Activated CD4-positive, alpha-beta T cell treated with anti-CD3 and anti-CD28 coated beads, Interleukin-2, Interleukin-4, amounts not matched to agents 100 ng/mL and 50 ng/mL, durations not matched to agents 16 hours and 8 hours (primary cell): ENCODE measurements around the gene LST1.

Experiments
- DNase-seq: peaks from one replicate; pipeline ENCODE4 v3.0.0-alpha.2; 2020; ENCODE audit warnings: low spot score

Gene LST1

GRCh38 chr6:31620586-31621319, 34.7 kb downstream of the LST1 start, which contains the start of gene PRRC2A:
PRRC2A (plus strand) TSS chr6:31620715; CDS start chr6:31622790, 2,075 bp downstream.
- DNase-seq: peak; percentile 76

- no peak for DNase-seq
Measured at GRCh38 chr6:31621320-31621939, 35.4 kb downstream of the LST1 start.

- DNase-seq: no peak
Measured at GRCh38 chr6:31621991-31622390, 35.9 kb downstream of the LST1 start.

GRCh38 chr6:31622684-31623091, 36.6 kb downstream of the LST1 start:
- no peak for DNase-seq

GRCh38 chr6:31624070-31624469, 38.0 kb downstream of the LST1 start:
- DNase-seq: no peak

- no peak for DNase-seq
Measured at GRCh38 chr6:31626952-31627351, 40.9 kb downstream of the LST1 start.

GRCh38 chr6:31627690-31628287, 41.7 kb downstream of the LST1 start:
- no peak for DNase-seq

GRCh38 chr6:31629014-31629413, 42.9 kb downstream of the LST1 start:
- DNase-seq: no peak

GRCh38 chr6:31630177-31630934, 44.3 kb downstream of the LST1 start:
- no peak for DNase-seq

- DNase-seq: no peak
Measured at GRCh38 chr6:31631209-31631608, 45.1 kb downstream of the LST1 start.

- DNase-seq: no peak
Measured at GRCh38 chr6:31631681-31632278, 45.7 kb downstream of the LST1 start.

GRCh38 chr6:31632279-31632946, 46.3 kb downstream of the LST1 start:
- no peak for DNase-seq

GRCh38 chr6:31633447-31633846, 47.4 kb downstream of the LST1 start:
- DNase-seq: no peak

- DNase-seq: no peak
Measured at GRCh38 chr6:31634131-31634530, 48.1 kb downstream of the LST1 start.

- no peak for DNase-seq
Measured at GRCh38 chr6:31634969-31635575, 49.0 kb downstream of the LST1 start.

GRCh38 chr6:31636698-31637596, 50.9 kb downstream of the LST1 start:
- no peak for DNase-seq
